DMS 273 (cell line): ENCODE measurements around the gene SMOC2.
"Not testable (repeated sequence)": the region's sequence is repeated elsewhere in the genome, so short reads cannot be mapped to it uniquely, and the experiment has no call there.

ENCODE experiments used
- DNase-seq: peaks from one replicate; lab custom pipeline; 2025; ENCODE audit not compliant: unreplicated experiment; lab: John Stamatoyannopoulos, UW

Gene SMOC2

DNA sequence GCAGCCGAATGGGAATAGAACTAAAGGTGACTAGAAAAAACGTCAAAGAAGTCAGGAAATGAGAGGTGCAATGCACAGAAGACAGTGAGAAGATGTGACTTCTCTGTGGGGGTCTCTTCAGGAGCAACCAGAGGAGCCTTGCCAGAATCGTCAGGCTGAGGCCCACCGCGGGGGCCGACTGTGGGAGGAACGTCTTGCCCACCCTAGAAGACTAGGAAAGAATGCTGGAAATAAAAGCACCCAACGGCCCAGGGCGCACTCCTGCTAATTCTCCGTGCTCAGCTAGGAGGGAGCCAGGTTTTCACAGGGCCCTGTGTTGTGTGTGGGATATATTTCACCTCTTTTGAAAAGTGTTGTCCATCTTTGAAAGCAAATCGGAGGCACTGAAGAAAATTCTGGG lies 129.2 kb downstream of the SMOC2 start:
- DNase-seq, result no peak

DNA sequence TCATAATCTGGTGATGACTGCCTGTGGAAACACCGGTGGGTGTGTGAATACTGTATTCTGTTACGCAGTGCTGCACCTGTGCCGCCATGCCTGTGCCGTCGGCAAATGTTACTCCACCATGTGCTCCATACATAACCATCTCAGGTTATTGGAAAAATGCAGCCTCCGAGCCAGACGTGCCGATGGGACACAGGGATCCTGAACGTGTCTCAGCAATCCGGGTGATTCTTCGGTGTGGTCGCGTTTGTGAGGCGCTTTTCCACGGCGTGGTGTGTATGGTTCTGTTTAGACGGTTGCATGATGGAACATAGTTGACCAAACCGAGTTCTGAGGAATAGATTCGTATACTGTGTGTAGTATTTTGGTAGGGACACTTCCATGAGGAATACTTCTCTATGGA lies 130.3 kb downstream of the SMOC2 start:
- DNase-seq, result no peak

DNA sequence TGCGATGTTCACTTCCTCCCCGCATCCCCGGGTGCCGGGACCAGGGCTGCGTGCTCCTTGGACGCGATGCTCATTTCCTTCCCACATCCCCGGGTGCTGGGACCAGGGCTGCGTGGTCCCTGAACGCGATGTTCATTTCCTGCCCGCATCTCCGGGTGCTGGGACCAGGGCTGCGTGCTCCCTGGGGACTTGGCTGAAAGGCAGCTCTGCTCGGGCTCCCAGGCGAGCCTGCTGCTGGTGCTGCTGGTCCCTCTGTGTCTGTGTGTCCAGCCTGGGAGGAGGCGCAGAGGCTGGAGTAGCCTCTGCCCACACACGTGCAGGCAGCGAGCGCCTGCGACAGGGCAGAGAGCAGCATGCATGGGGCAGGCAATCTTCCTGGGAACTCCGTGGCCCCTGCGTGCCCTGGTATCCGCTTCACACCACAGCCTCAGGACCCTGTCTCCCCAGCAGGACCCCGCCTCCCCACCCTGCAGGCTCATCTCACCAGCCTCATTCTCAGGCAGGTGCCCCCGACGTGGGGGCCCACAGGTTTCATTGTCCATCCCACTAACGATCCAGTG lies 132.4 kb downstream of the SMOC2 start:
- not testable (repeated sequence) for DNase-seq

DNA sequence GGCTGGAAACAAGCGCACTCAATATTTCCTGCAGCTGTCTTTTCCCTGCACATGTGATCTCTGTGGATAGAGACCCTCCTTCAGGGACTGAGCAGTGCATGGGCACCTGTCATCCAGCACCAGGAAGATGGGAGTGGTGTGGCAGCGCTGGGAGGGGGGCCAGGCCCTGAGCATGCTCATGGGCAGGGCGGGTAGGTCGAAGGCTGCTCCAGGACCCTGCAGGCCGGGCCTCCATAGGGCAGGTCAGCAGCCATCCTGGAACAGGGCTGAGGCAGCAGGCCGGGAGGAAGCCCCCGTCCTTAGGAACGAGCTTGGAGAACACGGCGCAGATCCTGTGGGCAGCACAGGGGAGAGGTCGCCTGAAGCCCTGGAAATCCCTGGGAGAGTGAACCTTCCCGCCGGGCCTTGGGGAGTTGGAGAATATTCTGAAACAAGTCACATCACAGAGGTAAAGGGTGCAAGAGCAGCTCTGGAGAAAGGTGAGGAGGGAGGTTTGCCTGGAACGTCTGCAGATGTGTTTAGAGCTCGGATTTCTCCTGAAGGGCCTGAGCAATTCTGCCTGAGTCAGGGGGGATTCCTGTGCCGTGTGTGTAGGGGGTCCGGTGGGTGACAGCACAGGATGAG lies 133.2 kb downstream of the SMOC2 start:
- no peak for DNase-seq

DNA sequence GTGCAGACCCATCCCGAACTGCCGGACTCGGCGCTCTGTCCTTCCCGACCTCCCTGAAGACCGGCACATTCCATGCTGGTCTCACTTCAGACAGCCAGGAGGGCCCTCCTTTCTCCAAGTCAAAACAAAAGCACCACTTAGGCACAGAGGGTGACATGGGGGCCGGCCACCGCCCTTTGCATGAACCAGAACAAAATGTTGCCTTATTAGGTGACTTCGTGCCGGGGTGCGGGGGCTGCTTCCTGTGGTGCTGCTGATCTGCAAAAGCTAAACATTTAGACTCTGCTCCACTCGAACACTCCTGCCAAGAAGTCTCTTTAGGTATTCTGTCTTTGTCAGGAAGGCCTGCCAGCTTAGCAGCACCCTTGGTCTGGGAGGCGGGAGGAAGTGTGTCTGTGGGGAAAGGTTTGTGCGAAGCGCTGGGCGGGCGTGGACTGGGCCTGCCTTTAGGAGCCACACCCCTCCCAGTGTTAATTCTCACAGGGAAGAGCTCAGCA lies 133.8 kb downstream of the SMOC2 start:
- DNase-seq, result no peak

DNA sequence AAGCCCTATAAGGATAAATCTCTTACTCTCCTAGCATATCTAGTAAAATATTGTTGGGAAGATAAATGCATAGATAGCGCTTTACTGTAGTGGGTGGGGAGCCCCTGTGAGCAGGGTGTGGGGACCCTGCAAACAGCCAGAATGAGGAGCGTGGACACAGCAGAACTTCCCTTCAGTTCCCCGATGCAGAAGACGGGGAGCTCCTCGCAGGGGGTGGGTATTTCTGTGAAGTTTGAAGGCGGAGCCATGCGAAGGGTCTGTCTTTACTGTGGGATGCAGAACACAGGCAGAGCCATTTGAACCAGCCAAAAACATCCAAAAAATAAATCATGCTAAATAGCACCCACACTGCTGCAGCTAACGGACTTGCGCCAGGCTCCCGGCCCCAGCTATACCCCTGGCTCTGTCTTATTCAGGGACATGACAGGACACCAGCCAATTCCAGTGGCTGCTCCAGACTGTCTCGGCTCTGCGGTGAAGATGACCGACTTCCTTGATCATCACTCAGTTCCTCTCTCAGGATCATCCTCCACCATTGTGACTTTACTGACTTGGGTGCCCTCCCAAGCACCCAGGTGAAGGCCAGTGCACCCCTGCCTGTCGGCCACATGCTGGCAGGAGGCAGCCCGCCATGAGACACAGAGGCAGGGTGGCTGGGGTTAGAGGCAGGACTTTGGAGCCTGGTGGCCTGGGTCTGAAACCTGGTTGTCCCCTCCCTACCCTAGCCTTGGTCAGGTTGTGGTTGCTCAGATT lies 134.5 kb downstream of the SMOC2 start:
- DNase-seq, result no peak

DNA sequence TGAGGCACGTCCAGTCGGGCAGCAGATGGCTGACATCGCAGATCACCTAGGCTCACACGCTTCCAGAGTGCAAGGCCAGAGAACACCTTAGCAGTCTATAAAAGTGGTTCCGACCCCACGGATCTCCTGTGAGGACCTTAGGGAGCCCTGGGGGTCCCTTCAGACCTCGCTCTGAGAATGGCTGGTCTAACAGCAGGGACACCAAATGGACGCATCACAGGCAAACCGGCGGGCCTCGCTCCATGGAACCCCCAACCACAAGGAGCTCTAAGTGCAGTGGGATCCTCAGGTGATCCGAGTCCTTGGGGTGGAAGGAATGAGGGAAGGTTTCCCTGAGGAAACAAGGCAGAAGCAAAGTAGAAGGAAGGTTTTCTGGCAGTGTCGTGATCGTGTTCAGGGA lies 135.4 kb downstream of the SMOC2 start:
- no peak for DNase-seq

DNA sequence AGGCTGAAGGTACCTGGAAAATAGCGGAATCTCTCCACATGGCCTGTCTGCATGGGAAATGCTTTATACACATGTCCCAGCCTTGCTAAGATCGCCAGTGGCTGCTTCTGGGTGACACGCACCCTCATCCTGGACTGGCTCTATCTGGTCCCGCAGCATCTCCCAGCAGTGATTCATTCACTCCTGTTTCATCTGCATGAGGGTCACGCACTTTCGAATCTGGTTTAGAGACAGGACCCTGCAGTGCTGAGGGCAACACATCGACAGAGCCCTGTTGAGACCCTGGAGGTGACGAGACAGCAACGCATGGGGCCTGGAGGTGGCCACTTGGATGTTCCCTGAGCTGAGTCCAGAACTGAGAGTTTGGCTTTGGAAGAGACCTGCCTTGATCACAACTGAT lies 136.5 kb downstream of the SMOC2 start:
- no peak for DNase-seq

DNA sequence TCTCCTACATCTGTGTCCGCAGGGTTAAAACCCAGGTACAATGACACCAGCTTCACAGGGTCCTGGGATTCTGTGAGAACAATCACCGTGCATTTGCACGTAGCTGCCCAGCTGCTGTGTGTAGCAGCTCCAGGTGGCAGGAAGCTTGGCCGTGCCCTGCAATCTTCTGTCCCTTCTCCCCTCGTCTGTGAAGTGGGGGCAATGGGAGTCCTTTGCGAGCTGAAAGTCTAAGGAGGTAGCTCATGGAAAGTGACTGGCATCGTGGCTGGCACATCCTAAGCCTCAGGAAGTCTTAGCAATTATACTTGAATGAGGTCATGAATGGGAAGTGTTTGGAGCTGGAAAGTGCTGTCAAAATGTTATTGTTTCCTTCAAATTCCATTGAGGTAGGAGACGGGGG lies 137.1 kb downstream of the SMOC2 start:
- DNase-seq, result no peak

DNA sequence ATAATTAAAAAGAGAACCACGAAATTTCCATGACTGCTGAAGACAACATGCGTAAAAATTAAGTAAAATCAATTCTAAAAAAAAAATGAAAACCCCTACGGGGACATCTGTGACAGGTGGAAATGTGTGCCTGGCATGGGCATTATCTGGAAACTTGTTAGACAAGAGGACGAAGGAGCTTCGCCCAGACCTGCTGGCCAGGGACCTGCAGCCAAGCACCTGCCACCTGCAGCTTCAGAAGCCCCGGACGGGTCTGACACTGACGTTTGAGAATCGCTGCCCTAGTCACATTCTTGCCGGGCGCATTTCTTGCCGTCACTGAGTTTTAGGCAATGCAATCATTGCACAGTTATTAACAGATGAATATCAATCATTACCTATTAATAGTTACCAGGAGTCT lies 140.3 kb downstream of the SMOC2 start:
- no peak for DNase-seq

DNA sequence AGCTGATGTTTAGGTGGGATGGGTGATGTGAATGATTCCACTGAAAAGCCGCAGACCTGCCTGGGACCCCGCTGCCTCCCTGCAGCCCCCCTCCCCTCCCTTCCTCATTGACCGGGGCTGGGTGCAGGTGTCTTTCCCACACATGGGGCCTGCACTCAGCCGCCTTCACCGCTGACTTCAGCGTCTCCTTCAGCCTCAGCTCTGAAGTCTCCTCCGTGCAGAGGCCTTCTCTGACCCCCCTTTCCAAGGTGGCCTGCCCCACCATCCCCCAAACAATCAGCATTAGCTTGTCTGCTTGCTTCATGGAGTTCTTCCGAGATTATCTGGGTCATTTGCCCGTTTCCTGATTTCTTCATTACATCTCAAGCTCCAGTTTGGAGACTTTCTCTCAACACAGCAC lies 140.7 kb downstream of the SMOC2 start:
- no peak for DNase-seq

DNA sequence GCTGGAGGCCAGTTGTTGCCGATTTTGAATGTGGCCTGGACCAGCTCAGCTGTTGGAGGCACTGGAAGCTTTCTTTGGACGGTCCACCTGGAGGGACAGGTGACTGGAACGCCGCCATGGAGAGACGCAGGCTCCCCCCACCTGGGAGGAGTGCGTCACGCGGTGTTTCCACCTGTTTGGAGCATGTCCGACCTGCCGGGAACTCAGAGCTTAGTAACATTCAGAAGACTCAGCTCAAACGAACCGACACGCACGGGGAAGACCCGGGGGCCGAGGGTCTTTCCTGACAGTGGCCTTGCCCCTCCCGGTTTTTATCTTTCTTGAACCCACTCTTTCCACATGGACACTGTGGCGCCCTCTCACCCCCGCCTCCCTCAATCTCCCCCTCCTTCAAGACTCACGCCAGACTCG lies 141.6 kb downstream of the SMOC2 start:
- DNase-seq, result no peak

DNA sequence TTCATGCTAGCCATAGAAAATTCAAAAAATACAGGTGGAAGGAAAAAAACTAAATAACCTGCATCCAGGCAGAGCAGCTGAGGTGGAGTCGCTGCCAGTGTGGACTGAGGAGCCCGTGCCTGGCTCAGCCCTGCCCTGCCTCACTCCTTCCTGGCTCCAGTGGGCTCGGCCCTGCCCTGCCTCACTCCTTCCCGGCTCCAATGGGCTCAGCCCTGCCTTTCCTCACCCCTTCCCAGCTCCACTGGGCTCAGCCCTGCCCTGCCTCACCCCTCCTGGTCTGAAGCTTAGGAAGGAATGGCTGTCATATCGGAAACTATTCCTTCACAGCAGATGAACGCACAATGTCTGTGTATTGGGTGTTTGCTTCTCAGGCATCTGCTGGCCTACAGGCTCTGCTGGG lies 142.1 kb downstream of the SMOC2 start:
- DNase-seq, result no peak

DNA sequence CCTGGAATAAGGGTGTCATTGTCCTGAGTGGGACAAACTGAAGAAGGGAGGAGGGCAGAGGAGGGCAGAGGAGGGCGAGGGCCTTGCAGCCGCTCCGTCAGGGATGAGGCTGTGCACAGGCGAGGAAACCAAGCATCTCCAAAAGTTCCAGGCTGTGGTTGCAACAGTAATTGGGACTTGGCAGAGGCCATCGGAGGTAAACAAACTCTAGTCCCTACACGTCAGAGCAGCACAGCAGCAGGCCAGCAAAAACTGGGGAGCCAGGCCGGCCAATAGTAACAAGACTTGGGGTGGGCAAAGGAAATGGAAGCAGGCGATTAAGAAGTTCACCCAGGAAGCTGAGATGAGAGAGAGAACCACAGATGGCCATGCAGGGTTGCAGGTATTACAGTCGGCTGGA lies 142.8 kb downstream of the SMOC2 start:
- no peak for DNase-seq

DNA sequence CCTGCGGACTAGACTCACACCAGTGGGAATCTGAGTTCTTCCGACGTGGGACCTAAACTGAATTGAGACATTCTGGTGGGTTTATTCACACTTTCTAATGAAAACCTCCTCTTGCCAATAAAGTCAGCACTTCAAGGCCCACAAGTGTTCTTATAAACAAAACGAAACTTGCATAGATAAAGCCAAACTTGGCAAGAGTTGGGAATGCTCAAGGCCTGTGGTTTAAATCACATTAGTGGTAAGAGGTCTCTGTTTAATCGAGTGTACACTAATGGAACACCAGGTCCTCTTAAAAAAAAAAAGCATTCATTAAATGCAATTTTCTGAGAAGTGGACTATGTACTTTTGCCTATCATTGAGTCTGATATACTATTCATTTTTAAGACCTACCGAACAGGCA lies 143.3 kb downstream of the SMOC2 start:
- DNase-seq, result no peak

DNA sequence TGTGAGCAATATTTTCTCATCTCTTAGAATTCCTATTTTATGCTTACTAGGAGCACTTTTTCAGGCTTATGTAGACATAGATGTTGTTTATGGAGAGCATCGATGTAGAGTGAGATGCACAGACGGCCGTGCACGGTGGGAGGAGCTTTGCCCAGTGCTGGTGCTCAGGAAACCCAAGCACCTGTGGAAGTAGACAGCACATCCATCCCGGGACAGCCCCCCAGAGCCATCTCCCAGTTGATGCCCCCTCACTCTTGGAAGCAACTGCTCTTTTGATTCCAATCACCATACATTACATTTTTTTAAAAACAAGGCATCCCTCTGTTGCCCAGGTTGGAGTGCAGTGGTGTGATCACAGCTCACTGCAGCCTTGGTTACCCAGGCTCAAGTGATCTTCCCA lies 143.7 kb downstream of the SMOC2 start:
- no peak for DNase-seq

DNA sequence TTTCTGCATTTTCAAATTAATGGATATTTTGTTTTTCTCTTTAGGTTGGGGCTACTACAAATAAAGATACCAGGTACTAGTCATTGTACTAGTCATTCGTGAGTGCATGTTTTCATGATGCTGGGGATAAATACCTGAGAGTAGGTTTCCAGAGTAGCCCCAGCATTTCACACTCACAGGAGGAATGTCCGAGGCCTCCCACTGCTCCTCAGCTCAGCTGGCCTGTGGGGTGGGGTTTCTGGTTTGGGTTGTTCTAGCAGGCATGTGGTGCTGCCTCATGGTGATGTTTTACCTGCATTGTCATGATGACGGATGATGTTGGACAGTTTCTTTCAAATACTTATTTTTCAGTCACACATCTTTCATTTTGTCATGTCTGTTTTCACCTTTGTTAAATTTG lies 144.5 kb downstream of the SMOC2 start:
- no peak for DNase-seq

DNA sequence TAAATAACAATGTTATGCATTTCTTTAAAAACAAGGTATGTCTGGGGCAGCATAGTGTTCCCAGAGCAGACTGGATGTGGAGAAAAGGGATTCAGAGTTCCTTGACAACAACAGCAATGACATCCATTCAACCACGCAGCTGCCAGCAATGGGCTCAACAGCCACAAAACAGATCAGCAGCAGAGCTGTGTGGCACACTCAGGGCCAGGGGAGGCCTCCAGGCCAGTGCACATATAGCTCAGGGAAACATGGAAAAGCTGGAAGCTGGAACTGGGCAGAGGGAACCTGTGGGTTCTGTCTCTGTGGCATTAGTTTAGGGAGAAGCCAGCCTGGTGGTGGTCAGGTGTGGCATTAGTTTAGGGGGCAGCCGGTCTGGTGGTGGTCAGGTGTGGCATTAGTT lies 148.3 kb downstream of the SMOC2 start:
- DNase-seq, result no peak

DNA sequence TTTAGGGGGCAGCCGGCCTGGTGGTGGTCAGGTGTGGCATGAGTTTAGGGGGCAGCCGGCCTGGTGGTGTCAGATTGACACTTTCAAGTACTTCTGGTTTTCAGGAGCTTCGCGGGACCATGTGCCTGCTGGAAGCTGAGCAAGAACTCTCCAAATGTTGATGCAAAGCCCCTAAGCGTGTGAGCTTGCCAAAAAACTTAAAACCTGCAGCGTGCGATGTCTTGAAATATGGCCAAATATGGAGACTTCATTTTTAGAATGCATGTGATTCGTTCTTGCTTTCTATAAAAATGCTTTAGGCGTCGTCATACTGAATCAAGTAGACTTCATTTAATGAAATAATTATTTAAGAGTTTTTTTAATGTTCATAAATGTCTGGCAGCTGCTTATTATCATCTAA lies 149.4 kb downstream of the SMOC2 start:
- no peak for DNase-seq

DNA sequence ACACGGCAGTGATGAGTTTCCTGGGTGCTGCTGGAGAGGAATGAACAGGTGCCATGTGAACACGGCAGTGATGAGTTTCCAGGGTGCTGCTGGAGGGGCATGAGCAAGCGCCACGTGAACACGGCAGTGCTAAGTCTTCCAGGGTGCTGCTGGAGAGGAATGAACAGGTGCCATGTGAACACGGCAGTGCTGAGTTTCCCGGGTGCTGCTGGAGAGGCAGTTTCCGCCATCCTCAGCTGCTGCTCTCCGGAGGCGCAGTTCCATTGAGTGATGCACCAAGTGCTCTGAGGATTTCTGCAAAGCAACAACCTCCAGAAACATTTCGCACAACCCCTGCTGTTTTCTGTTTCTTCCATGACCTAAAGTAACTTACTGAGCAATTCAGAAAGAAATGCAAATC lies 155.4 kb downstream of the SMOC2 start:
- DNase-seq, result no peak

DNA sequence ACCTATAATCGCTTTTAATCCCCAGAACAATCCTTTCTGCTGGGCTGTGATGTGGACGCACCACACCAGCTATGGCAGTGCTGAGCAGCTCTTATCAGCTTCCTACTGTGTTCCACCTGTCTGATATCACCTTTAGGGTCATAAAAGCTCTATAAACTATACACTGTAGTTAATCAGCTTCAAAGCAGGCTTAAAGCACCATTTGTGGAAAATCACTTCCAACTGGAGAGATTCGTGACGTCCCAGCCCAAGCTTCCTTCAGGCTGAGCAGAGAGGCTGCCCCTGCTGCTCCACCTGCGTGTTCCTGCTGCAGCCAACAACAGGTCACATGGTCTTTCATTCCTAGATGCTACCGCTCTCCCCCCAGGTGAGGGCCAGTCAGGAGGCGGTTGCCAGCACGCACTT lies 156.5 kb downstream of the SMOC2 start:
- no peak for DNase-seq

DNA sequence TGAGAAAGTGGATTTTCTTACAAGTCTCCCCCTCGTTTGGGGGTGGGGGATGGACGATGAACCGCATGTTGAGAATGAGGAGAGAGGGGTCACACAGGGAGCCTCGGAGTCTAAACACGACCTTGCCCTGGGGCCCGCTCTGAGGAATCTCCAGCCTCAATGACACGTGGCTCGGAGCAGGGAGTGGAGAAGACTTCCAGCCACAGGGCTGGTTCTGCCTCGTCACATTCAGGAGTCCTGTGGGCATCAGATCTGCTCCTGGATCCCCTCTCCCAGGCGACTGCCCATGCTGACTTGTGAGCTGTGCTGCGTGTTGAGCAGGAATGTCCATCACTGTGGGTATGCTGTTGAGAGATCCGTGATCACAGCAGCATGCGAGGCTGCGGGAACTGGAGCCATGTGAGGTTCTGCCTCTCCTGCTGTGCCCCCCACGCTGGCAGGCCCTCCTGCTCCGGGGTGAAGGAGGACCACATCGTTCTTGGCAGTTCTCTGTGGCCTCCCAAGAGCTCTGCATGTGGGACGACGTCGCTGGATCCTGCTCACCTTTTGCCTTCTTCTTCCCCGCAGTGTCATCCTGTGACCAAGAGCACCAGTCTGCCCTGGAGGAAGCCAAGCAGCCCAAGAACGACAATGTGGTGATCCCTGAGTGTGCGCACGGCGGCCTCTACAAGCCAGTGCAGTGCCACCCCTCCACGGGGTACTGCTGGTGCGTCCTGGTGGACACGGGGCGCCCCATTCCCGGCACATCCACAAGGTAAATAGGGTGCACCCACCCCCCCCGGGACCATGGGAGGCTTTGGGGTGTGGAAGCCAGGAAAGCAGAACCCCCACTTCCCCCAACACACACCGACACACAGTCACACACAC lies 157.5 kb downstream of the SMOC2 start:
- DNase-seq, result no peak
